ENCODE results near the gene PTPDC1.

The PTPDC1 gene, protein sequence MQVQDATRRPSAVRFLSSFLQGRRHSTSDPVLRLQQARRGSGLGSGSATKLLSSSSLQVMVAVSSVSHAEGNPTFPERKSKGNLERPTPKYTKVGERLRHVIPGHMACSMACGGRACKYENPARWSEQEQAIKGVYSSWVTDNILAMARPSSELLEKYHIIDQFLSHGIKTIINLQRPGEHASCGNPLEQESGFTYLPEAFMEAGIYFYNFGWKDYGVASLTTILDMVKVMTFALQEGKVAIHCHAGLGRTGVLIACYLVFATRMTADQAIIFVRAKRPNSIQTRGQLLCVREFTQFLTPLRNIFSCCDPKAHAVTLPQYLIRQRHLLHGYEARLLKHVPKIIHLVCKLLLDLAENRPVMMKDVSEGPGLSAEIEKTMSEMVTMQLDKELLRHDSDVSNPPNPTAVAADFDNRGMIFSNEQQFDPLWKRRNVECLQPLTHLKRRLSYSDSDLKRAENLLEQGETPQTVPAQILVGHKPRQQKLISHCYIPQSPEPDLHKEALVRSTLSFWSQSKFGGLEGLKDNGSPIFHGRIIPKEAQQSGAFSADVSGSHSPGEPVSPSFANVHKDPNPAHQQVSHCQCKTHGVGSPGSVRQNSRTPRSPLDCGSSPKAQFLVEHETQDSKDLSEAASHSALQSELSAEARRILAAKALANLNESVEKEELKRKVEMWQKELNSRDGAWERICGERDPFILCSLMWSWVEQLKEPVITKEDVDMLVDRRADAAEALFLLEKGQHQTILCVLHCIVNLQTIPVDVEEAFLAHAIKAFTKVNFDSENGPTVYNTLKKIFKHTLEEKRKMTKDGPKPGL

DNA sequence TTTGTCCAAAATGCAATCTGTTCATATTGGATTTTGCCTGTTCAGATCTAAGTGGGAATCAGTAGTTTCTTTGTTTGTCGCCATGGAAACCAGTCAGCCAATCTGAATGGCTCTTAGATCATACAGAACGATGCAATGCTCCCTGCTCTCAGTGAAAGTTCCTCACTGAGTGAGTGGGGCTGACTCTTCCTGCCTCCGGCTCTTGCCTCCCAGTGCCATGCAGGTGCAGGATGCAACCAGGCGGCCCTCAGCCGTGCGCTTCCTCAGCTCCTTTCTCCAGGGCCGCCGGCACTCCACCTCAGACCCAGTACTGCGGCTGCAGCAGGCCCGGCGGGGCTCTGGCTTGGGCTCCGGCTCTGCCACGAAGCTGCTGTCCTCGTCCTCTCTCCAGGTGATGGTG lies at the start of gene PTPDC1:
Gene PTPDC1, plus strand, starts transcription at position 151 of the 400 bp plus-strand sequence. Its CDS starts 67 bp downstream, at position 218.
- peak; percentile 84 to 86 for DNase-seq (ENCODE audit: low read depth in 2 of 2)
- peak within 1 kb of the TSS in 1 of 2 donors; percentile 18 for H3K4me3 ChIP-seq (replicated peaks in 1 of 2; ENCODE audit: low read depth in 2 of 2, low read length in 2 of 2)
- TF ChIP-seq, protein P1, sequence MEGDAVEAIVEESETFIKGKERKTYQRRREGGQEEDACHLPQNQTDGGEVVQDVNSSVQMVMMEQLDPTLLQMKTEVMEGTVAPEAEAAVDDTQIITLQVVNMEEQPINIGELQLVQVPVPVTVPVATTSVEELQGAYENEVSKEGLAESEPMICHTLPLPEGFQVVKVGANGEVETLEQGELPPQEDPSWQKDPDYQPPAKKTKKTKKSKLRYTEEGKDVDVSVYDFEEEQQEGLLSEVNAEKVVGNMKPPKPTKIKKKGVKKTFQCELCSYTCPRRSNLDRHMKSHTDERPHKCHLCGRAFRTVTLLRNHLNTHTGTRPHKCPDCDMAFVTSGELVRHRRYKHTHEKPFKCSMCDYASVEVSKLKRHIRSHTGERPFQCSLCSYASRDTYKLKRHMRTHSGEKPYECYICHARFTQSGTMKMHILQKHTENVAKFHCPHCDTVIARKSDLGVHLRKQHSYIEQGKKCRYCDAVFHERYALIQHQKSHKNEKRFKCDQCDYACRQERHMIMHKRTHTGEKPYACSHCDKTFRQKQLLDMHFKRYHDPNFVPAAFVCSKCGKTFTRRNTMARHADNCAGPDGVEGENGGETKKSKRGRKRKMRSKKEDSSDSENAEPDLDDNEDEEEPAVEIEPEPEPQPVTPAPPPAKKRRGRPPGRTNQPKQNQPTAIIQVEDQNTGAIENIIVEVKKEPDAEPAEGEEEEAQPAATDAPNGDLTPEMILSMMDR (IDR thresholded peaks at IDR 0.05; ENCODE audit: low read depth, low read length): no peak

DNA sequence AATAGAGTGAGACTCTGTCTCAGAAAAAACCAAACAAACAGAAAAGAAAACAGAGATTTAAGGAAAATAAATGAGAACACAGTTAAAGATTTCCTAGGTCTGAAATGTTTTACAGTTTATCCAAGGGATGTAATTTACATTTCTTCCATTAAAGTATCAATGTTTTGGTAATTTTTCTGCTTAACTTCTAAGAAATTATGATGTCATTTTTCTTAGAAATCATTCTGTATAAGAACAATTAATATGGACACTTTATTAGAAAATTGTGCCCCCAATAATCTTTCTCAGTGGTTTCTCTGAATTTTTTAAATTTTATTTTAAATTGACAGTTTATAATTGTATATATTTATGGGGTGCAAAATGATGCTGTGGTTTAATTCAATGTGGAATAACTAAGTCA lies 49.8 kb upstream of the PTPDC1 start:
- no peak for DNase-seq (ENCODE audit: low read depth in 2 of 2)
- TF ChIP-seq, protein P1 (IDR thresholded peaks at IDR 0.05; ENCODE audit: low read depth, low read length): no peak

DNA sequence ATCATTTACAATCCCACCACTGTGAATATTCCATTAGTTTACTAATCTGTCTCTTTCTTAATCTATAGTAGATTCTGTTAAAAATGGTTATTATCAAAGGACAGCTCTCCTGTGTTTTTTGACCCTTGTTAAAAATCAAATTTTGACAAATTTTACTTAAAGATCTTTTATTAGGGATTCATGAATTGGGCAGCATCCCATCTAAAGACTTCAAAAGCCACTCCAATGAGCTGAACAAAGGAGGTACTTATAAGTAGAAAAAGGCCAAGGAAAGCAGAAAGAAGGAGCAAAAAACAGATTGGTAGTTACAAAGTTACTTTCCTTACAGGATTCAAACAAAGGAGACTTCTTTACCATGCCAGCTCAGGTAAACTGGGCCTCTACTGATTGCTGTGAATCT lies 44.5 kb upstream of the PTPDC1 start:
- no peak overlapping the region for H3K4me3 ChIP-seq (replicated peaks in 1 of 2; ENCODE audit: low read depth in 2 of 2, low read length in 2 of 2)
- TF ChIP-seq, protein P1 (IDR thresholded peaks at IDR 0.05; ENCODE audit: low read depth, low read length): no peak
- no peak for DNase-seq (ENCODE audit: low read depth in 2 of 2)

More for the DNA sequence above, 49.8 kb upstream of the PTPDC1 start:
- no peak overlapping the region for H3K4me3 ChIP-seq (replicated peaks in 1 of 2; ENCODE audit: low read depth in 2 of 2, low read length in 2 of 2)

DNA sequence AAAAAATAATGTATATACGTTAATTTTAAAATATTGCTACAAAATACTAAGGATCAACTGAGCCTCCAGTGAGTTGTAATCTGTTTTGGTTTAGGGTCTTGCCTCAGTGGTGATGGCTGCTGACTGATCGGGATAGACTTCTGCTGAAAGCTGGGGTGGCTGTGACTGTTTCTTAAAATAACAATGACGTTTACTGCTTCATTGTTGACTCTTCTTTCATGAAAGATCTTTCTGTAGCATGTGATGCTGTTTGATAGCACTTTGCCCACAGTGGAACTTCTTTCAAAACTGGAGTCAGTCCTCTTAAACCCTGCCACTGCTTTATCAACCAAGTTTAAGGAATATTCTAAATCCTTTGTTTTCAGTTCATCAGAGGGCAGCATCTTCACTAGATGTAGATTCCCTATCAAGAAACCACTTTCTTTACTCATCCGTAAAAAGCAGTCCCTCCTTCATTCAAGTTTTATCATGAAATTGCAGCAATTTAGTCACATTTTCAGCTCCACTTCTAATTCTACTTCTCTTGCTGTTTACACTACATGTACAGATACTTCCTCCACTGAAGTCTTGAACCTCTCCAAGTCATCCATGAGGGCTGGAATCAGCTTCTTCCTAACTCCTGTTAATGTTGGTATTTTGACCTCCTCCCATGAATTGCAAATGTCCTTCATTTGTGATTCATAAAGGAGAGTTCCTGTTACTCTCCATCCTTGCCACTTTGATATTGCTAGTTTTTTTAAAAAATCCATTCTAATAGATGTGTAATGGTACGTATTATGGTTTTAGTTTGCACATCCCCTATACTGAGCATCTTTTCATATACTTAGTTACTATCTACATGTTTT lies 41.5 kb upstream of the PTPDC1 start:
- H3K4me3 ChIP-seq (replicated peaks in 1 of 2; ENCODE audit: low read depth in 2 of 2, low read length in 2 of 2): no peak overlapping the region
- TF ChIP-seq, protein P1 (IDR thresholded peaks at IDR 0.05; ENCODE audit: low read depth, low read length): no peak
- DNase-seq (ENCODE audit: low read depth in 2 of 2): peak in 1 of 2 donors; percentile 44

DNA sequence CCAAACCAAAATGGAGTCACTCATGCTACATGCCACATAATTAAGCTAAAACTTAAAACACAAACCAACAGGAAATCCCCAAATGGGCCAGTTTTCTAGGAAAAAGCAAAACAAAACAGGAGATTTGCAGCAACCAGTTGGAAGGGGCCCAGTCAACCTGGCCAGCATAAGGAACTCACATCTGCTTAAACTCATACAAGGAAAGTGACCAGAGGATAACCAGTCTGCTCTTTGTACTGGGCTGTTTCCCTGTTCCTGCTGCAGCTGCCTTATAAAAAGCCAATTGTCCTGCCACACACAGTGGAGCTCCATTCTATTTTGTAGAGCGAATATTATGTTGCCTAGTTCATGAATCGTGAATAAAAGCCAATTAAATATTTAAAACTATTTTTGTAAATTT lies 29.5 kb upstream of the PTPDC1 start:
- TF ChIP-seq, protein P1 (IDR thresholded peaks at IDR 0.05; ENCODE audit: low read depth, low read length): no peak
- no peak overlapping the region for H3K4me3 ChIP-seq (replicated peaks in 1 of 2; ENCODE audit: low read depth in 2 of 2, low read length in 2 of 2)
- peak in 1 of 2 donors; percentile 26 for DNase-seq (ENCODE audit: low read depth in 2 of 2)

DNA sequence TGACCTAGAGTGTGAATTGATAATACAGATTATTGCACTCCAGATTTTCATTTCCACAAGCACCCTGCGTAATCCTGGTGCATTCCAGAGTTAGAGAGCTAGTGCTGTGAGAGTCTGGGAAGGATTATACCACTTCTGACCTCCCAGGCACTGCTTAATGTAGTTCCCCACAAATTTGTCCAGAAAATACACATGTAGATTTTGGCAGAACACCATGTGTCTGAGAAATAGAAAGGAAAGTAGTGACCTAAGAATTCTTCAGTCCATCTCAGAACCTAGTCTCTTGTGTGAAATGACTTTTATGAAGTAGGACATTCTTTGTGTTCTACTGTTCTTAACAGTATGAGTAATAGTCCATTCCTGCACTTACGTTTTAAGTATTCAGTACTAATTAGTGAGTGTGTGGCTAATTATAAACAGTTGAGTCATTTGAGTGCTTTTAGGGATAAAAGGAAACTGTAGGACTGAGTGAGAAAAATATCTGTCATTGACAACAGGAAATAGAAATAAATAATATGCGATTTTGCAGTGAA lies 27.8 kb upstream of the PTPDC1 start:
- TF ChIP-seq, protein P1 (IDR thresholded peaks at IDR 0.05; ENCODE audit: low read depth, low read length): no peak
- H3K4me3 ChIP-seq (replicated peaks in 1 of 2; ENCODE audit: low read depth in 2 of 2, low read length in 2 of 2): no peak overlapping the region
- DNase-seq (ENCODE audit: low read depth in 2 of 2): peak; percentile 86 to 91
